ENCODE data around the gene CCDC124.

CCDC124 gene

GRCh38 chr19:17966550-17967256 lies 33.9 kb downstream of the CCDC124 start, which contains the start of gene KCNN1:
TSS of gene KCNN1 (plus strand) at chr19:17967107. CDS start at chr19:17973889, 6,782 bp downstream.
- H3K4me1 Mint-ChIP-seq = peaks cover 6% of the 10 kb centered on the region
- H3K4me3 Mint-ChIP-seq = peak within 1 kb of the TSS; percentile 88 to 90 (median 90)
- H3K27me3 Mint-ChIP-seq (ENCODE audit: low read depth) = peaks cover 38% of the 10 kb centered on the region
- no peaks in the 10 kb centered on the region for H3K36me3 Mint-ChIP-seq (ENCODE audit: low read depth)
- no peak for TF ChIP-seq CTCF (IDR thresholded peaks at IDR 0.05; ENCODE audit: unreplicated experiment in 3 of 3)
- peak within 1 kb of the TSS; percentile 25 to 73 (median 44) for H3K27ac Mint-ChIP-seq
- no peaks in the 10 kb centered on the region for H3K9me3 Mint-ChIP-seq

GRCh38 chr19:17967257-17968051 lies 34.6 kb downstream of the CCDC124 start:
- no peaks in the 10 kb centered on the region for H3K9me3 Mint-ChIP-seq
- peaks cover 6% of the 10 kb centered on the region for H3K4me1 Mint-ChIP-seq
- peaks cover 34% of the 10 kb centered on the region for H3K27me3 Mint-ChIP-seq (ENCODE audit: low read depth)
- TF ChIP-seq CTCF (IDR thresholded peaks at IDR 0.05; ENCODE audit: unreplicated experiment in 3 of 3) = no peak
- no peak overlapping the region for H3K27ac Mint-ChIP-seq
- H3K36me3 Mint-ChIP-seq (ENCODE audit: low read depth) = no peaks in the 10 kb centered on the region
- H3K4me3 Mint-ChIP-seq = peak overlapping the region; percentile 88 to 90 (median 90)

DNA sequence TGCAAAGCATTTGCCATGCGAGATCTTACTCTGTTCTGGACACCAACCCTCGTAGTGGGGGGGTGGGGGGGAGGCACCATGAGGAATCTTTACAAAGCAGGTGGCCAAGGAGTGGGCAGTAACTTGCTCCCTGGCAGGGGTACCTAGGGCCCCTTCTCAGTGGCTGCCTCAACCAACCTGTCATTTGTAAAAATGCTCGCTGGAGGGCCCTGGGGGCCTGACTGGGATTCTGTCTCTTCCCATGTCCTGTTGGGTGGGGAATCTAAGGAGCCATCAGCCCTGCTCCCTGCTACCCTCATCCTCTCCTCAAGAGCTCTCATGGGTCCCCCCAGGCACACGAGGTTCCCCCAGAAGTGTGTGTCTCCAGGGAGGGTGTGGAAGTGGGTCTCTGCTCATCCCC lies 35.5 kb downstream of the CCDC124 start:
- peak overlapping the region; percentile 68 to 88 (median 68) for H3K4me3 Mint-ChIP-seq
- H3K27me3 Mint-ChIP-seq (ENCODE audit: low read depth) = peaks cover 32% of the 10 kb centered on the region
- H3K27ac Mint-ChIP-seq = no peak overlapping the region
- peaks cover 6% of the 10 kb centered on the region for H3K4me1 Mint-ChIP-seq
- no peaks in the 10 kb centered on the region for H3K9me3 Mint-ChIP-seq
- TF ChIP-seq CTCF (IDR thresholded peaks at IDR 0.05; ENCODE audit: unreplicated experiment in 3 of 3) = no peak
- H3K36me3 Mint-ChIP-seq (ENCODE audit: low read depth) = peaks cover 4% of the 10 kb centered on the region

DNA sequence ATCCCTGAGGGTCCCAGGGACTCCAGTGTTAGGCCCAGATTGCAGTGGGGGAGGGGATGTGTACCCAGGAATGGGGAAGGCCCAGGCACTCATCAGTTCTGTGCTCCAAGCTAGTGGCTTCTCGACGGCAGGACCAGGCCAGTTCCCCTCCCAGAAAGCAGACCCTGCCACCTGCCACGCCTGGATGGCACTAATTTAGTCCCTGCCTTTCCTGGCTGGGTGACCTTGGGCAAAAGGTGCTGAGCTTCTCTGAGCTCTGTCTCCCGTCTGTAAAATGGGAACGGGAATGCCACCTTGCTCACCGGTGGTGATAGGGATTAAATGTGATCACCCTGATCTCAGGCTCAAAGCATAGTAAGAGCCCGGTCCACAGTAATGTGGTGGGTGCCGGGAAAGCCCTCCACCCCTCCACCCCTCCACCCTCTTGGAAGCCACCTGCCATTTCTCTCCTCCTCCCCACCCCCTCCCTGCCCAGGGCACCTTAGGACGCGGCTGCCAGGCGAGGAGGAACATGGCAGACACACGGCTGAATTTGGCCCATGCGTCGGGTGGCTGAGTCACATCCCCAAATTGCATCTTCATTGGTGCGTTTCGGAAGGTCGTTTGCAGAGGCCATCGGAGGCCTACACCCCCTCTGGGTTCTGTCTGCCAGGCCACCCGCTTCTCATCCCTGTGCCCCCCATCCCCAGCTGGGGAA lies 36.4 kb downstream of the CCDC124 start:
- peak overlapping the region in 1 of 3 experiments; percentile 67 for H3K4me3 Mint-ChIP-seq
- peaks cover 6% of the 10 kb centered on the region for H3K4me1 Mint-ChIP-seq
- no peak for TF ChIP-seq CTCF (IDR thresholded peaks at IDR 0.05; ENCODE audit: unreplicated experiment in 3 of 3)
- H3K27ac Mint-ChIP-seq = no peak overlapping the region
- no peaks in the 10 kb centered on the region for H3K9me3 Mint-ChIP-seq
- peaks cover 4% of the 10 kb centered on the region for H3K36me3 Mint-ChIP-seq (ENCODE audit: low read depth)
- H3K27me3 Mint-ChIP-seq (ENCODE audit: low read depth) = peaks cover 23% of the 10 kb centered on the region

- H3K27ac Mint-ChIP-seq = no peak overlapping the region
- peaks cover 4% of the 10 kb centered on the region for H3K27me3 Mint-ChIP-seq (ENCODE audit: low read depth)
- no peak overlapping the region for H3K4me3 Mint-ChIP-seq
- no peak for TF ChIP-seq CTCF (IDR thresholded peaks at IDR 0.05; ENCODE audit: unreplicated experiment in 3 of 3)
- no peaks in the 10 kb centered on the region for H3K4me1 Mint-ChIP-seq
- no peaks in the 10 kb centered on the region for H3K9me3 Mint-ChIP-seq
- H3K36me3 Mint-ChIP-seq (ENCODE audit: low read depth) = peaks cover 18% of the 10 kb centered on the region
Measured at GRCh38 chr19:17972230-17972629, 39.4 kb downstream of the CCDC124 start.

Data from nephron (organoid).